ENCODE data around the gene SYT14. TPM values are rescaled to one million over a fixed set of nuclear protein-coding genes. Genes with fewer than 3 reads are reported as not detected.

The SYT14 gene
- total and polyA plus RNA-seq, 2 of the 4 experiments (the other 2 are of a cell fraction) = 0.14 to 1.3 TPM

- in situ Hi-C loops (cut with MboI; ENCODE audit: low sequenced_read_pairs) = no loop called here
- H3K4ac ChIP-seq (ENCODE audit: low read depth, low read length) = no peak overlapping the region
- DNase-seq (no peak), ATAC-seq (ENCODE audit: low read depth) (no peak)
- H3K4me3 ChIP-seq (ENCODE audit: insufficient read depth, low read depth, low read length) = no peak overlapping the region
- H3K4me2 ChIP-seq (ENCODE audit: low read depth, low read length) = no peak overlapping the region
- intact Hi-C loops (cut with micrococcal nuclease) = no loop called here
- no peaks in the 10 kb centered on the region for H4K20me1 ChIP-seq (ENCODE audit: insufficient read depth, low read length)
- H2BK5ac ChIP-seq (ENCODE audit: low read depth, low read length, poor library complexity, severe bottlenecking) = no peak overlapping the region
- no peak overlapping the region for H3K27ac ChIP-seq (ENCODE audit: insufficient read depth, low read length)
- H3K9ac ChIP-seq (ENCODE audit: low read depth, low read length) = no peak overlapping the region
- no peaks in the 10 kb centered on the region for H3K79me1 ChIP-seq (ENCODE audit: low read depth in 1 of 2, low read length in 2 of 2)
- ChIA-PET POLR2A (ENCODE audit: unreplicated experiment) (interaction anchor here (0.6 kb wide), 1 partner anchor 377 kb away, joined by 5 read pairs; no protein-coding TSS in a partner anchor), CTCF (no interaction called here)
- H3K18ac ChIP-seq (ENCODE audit: low read depth, low read length) = no peak overlapping the region
- dilution Hi-C loops (cut with HindIII; ENCODE audit: low sequenced_read_pairs, unreplicated experiment) = no loop called here
- TF ChIP-seq RAD21 (IDR thresholded peaks at IDR 0.05; ENCODE audit: low read length) (no peak), FOS (IDR thresholded peaks at IDR 0.05; ENCODE audit: low read depth, low read length) (no peak), ELK1 (IDR thresholded peaks at IDR 0.05; ENCODE audit: borderline replicate concordance, low read depth, low read length) (no peak), CEBPB (IDR thresholded peaks at IDR 0.05; ENCODE audit: low read depth, low read length) (no peak), MAZ (IDR thresholded peaks at IDR 0.05; ENCODE audit: borderline replicate concordance, low read depth, low read length) (no peak), RCOR1 (IDR thresholded peaks at IDR 0.05; ENCODE audit: insufficient replicate concordance, low read length) (no peak), MXI1 (IDR thresholded peaks at IDR 0.05; ENCODE audit: borderline replicate concordance, low read depth, low read length) (no peak), MAFK (IDR thresholded peaks at IDR 0.05; ENCODE audit: low read depth, low read length) (no peak), RFX5 (IDR thresholded peaks at IDR 0.05; ENCODE audit: low read depth, low read length) (no peak), SMC3 (IDR thresholded peaks at IDR 0.05; ENCODE audit: low read depth, low read length) (no peak), BHLHE40 (IDR thresholded peaks at IDR 0.05; ENCODE audit: low read depth, low read length) (no peak), NFE2L2 (IDR thresholded peaks at IDR 0.05; ENCODE audit: low read depth, low read length) (no peak), POLR2A (IDR thresholded peaks at IDR 0.05; ENCODE audit: low read depth, low read length) (no peak), CHD1 (IDR thresholded peaks at IDR 0.05; ENCODE audit: low read depth, low read length) (no peak), USF2 (IDR thresholded peaks at IDR 0.05; ENCODE audit: low read depth, low read length) (no peak), CTCF (conservative IDR thresholded peaks at IDR 0.05; ENCODE audit: low read depth, low read length) (no peak)
- no peak overlapping the region for H4K5ac ChIP-seq (ENCODE audit: low read depth, low read length)
- no peaks in the 10 kb centered on the region for H3K9me3 ChIP-seq (ENCODE audit: control insufficient read depth, insufficient read depth, low read length)
- BruUV-seq (replicated peaks) = no TSS peak
- no peaks in the 10 kb centered on the region for H3K36me3 ChIP-seq (ENCODE audit: control insufficient read depth, insufficient read depth, low read length)
- no peak overlapping the region for H2AK9ac ChIP-seq (replicated peaks; ENCODE audit: low read depth, low read length, poor library complexity)
- no peak overlapping the region for H3K56ac ChIP-seq (ENCODE audit: extremely low read depth, insufficient read depth, low read length)
- no peak overlapping the region for H3K14ac ChIP-seq (replicated peaks; ENCODE audit: low read depth, low read length)
- peaks cover 4% of the 10 kb centered on the region for H3K27me3 ChIP-seq (ENCODE audit: control insufficient read depth, insufficient read depth, low read length)
- no peak overlapping the region for H4K8ac ChIP-seq (ENCODE audit: low read depth in 2 of 2, low read length in 2 of 2)
- H2AK5ac ChIP-seq (ENCODE audit: low read depth, low read length) = no peak overlapping the region
- H2BK20ac ChIP-seq (ENCODE audit: low read depth, low read length) = no peak overlapping the region
- no peak overlapping the region for H2BK120ac ChIP-seq (ENCODE audit: low read depth, low read length)
- H3K4me1 ChIP-seq (ENCODE audit: control insufficient read depth, insufficient read depth, low read length) = no peaks in the 10 kb centered on the region
- no CpG with 5 or more reads among the region's 2 CpGs for WGBS, 2 experiments (ENCODE audit: extremely low coverage in 2 of 2, insufficient read length in 1 of 2)
- no peaks in the 10 kb centered on the region for H3K9me1 ChIP-seq (ENCODE audit: insufficient read depth, low read length)
- H2BK15ac ChIP-seq (ENCODE audit: low read depth, low read length) = no peak overlapping the region
- H2AFZ ChIP-seq (replicated peaks; ENCODE audit: low read length, poor library complexity) = no peak overlapping the region
- H4K91ac ChIP-seq (ENCODE audit: insufficient read depth, low read depth, low read length) = no peak overlapping the region
- H3K23ac ChIP-seq (ENCODE audit: low read depth, low read length) = no peak overlapping the region
These were observed 247.0 kb downstream of the SYT14 start for GRCh38 chr1:210185063-210185462.
